Stimulated activated CD8-positive, alpha-beta memory T cell treated with anti-CD3 and anti-CD28 coated beads, Interleukin-12 subunit alpha, Interleukin-12 subunit beta, amount 100 ng/mL, for 1 hour (primary cell): ENCODE results near the gene PLEKHN1.
A peak's percentile ranks its signal among the peaks of the same experiment; 100 is the strongest.
"Not testable (repeated sequence)": the region's sequence is repeated elsewhere in the genome, so short reads cannot be mapped to it uniquely, and the experiment has no call there.

ENCODE experiments used
- DNase-seq: peaks from one replicate; pipeline ENCODE4 v3.0.0-alpha.2; 2020; ENCODE audit warnings: low read depth

The PLEKHN1 gene

GRCh38 chr1:942411-942821, 23.9 kb upstream of the PLEKHN1 start:
- DNase-seq = no peak

- no peak for DNase-seq
These were observed 23.3 kb upstream of the PLEKHN1 start for GRCh38 chr1:942864-943533.

GRCh38 chr1:943545-944340, 22.5 kb upstream of the PLEKHN1 start:
- no peak for DNase-seq

- no peak for DNase-seq
These were observed 21.6 kb upstream of the PLEKHN1 start for GRCh38 chr1:944341-945325.

- no peak for DNase-seq
These were observed 20.4 kb upstream of the PLEKHN1 start for GRCh38 chr1:945688-946556.

GRCh38 chr1:946811-947210, 19.5 kb upstream of the PLEKHN1 start:
- not testable (repeated sequence) for DNase-seq

- DNase-seq = no peak
These were observed 18.3 kb upstream of the PLEKHN1 start for GRCh38 chr1:947958-948357.

GRCh38 chr1:950268-950667, 16.0 kb upstream of the PLEKHN1 start:
- DNase-seq = no peak

GRCh38 chr1:950881-951280, 15.4 kb upstream of the PLEKHN1 start:
- no peak for DNase-seq

GRCh38 chr1:951364-951763, 14.9 kb upstream of the PLEKHN1 start:
- DNase-seq = no peak

- no peak for DNase-seq
These were observed 14.1 kb upstream of the PLEKHN1 start for GRCh38 chr1:952201-952600.

- no peak for DNase-seq
These were observed 13.7 kb upstream of the PLEKHN1 start for GRCh38 chr1:952603-953002.

- no peak for DNase-seq
These were observed 12.6 kb upstream of the PLEKHN1 start for GRCh38 chr1:953524-954320.

GRCh38 chr1:954927-955326, 11.4 kb upstream of the PLEKHN1 start:
- DNase-seq = no peak

- no peak for DNase-seq
These were observed 10.8 kb upstream of the PLEKHN1 start for GRCh38 chr1:955474-955873.

- DNase-seq = no peak
These were observed 9.6 kb upstream of the PLEKHN1 start for GRCh38 chr1:956636-957035.

GRCh38 chr1:958823-959730, 7.2 kb upstream of the PLEKHN1 start, which contains the start of gene NOC2L:
Gene NOC2L (minus strand): TSS chr1:959256. CDS start chr1:959240, 16 bp downstream.
- peak; percentile 94 for DNase-seq

- no peak for DNase-seq
These were observed 6.4 kb upstream of the PLEKHN1 start for GRCh38 chr1:959731-960362.
